ENCODE data around the gene NAT14.
"Not testable (repeated sequence)": the region's sequence is repeated elsewhere in the genome, so short reads cannot be mapped to it uniquely, and the experiment has no call there.

The NAT14 gene

GRCh38 chr19:55502197-55502952, 17.4 kb downstream of the NAT14 start:
- DNase-seq (ENCODE audit: low read depth in 2 of 2), result no peak

GRCh38 chr19:55503157-55503501, 18.1 kb downstream of the NAT14 start:
- no peak for DNase-seq (ENCODE audit: low read depth in 2 of 2)

- DNase-seq (ENCODE audit: low read depth in 2 of 2), result peak; percentile 93 to 96
These were observed 18.7 kb downstream of the NAT14 start for GRCh38 chr19:55503502-55504251.

- no peak for DNase-seq (ENCODE audit: low read depth in 2 of 2)
These were observed 19.2 kb downstream of the NAT14 start for GRCh38 chr19:55504252-55504603.

- DNase-seq (ENCODE audit: low read depth in 2 of 2), result no peak
These were observed 20.0 kb downstream of the NAT14 start for GRCh38 chr19:55504981-55505380.

GRCh38 chr19:55508120-55508519, 23.1 kb downstream of the NAT14 start:
- no peak for DNase-seq (ENCODE audit: low read depth in 2 of 2)

- DNase-seq (ENCODE audit: low read depth in 2 of 2), result peak; percentile 86 to 88
These were observed 32.1 kb downstream of the NAT14 start for GRCh38 chr19:55516878-55517620.

- no peak for DNase-seq (ENCODE audit: low read depth in 2 of 2)
These were observed 34.7 kb downstream of the NAT14 start for GRCh38 chr19:55519451-55520311.

- DNase-seq (ENCODE audit: low read depth in 2 of 2), result no peak
These were observed 35.8 kb downstream of the NAT14 start for GRCh38 chr19:55520691-55521292.

GRCh38 chr19:55525289-55526101, 40.5 kb downstream of the NAT14 start:
- no peak for DNase-seq (ENCODE audit: low read depth in 2 of 2)

- no peak for DNase-seq (ENCODE audit: low read depth in 2 of 2)
These were observed 41.5 kb downstream of the NAT14 start for GRCh38 chr19:55526216-55527196.

- DNase-seq (ENCODE audit: low read depth in 2 of 2), result no peak
These were observed 42.4 kb downstream of the NAT14 start for GRCh38 chr19:55527197-55528029.

- DNase-seq (ENCODE audit: low read depth in 2 of 2), result no peak
These were observed 43.2 kb downstream of the NAT14 start for GRCh38 chr19:55528030-55528803.

- no peak for DNase-seq (ENCODE audit: low read depth in 2 of 2)
These were observed 44.7 kb downstream of the NAT14 start for GRCh38 chr19:55529636-55530234.

GRCh38 chr19:55530996-55531395, 46.0 kb downstream of the NAT14 start:
- DNase-seq (ENCODE audit: low read depth in 2 of 2), result no peak

- DNase-seq (ENCODE audit: low read depth in 2 of 2), result not testable (repeated sequence)
These were observed 49.3 kb downstream of the NAT14 start for GRCh38 chr19:55534280-55534679.
